PC-9 (cell line): ENCODE data around the gene ASB12. TPM values are rescaled to one million over a fixed set of nuclear protein-coding genes. Genes with fewer than 3 reads are reported as not detected.

Experiments used
- BruUV-seq: library from RNA; stranded (reverse); fragments of 400-500 nt; replicated peaks from 2 replicates; lab custom pipeline; 2021; lab: Mats Ljungman, UMichigan
- CTCF ChIA-PET: fragments of 300-600 bp; sonication (Branson Sonifier 250); formaldehyde crosslinking; loops from one replicate; lab custom pipeline; 2022; ENCODE audit warnings: antibody characterized with exemption; lab: Charles Lee
- POLR2A ChIA-PET: fragments of 300-600 bp; sonication (Branson Sonifier 250); formaldehyde crosslinking; loops from one replicate; lab custom pipeline; 2022; ENCODE audit warnings: antibody characterized with exemption; ENCODE audit not compliant: unreplicated experiment; lab: Charles Lee
- DNase-seq, 2 experiments: peaks; one replicate each; pipeline versions ENCODE4 v3.0.0 to v3.0.0-alpha.2; 2015 to 2022; ENCODE audit warnings: mixed read lengths in 1 of 2
- H2AFZ ChIP-seq: fragments of 200-600 bp; sonication (generic); 2 replicates; pipeline ENCODE4 v1.8.1; 2017; ENCODE audit warnings: antibody characterized with exemption
- H3F3A ChIP-seq: fragments of 200-600 bp; sonication (generic); 2 replicates; pipeline ENCODE4 v1.8.1; 2017; ENCODE audit warnings: antibody characterized with exemption, mild to moderate bottlenecking, low read depth; ENCODE audit not compliant: insufficient read depth
- H3K27ac ChIP-seq: fragments of 200-600 bp; sonication (generic); 2 replicates; pipeline ENCODE4 v1.6.1; 2016; ENCODE audit warnings: mixed run types
- H3K27me3 ChIP-seq: fragments of 200-600 bp; sonication (generic); 2 replicates; pipeline ENCODE4 v1.6.1; 2016; ENCODE audit warnings: low read depth, mixed run types; ENCODE audit not compliant: insufficient read depth
- H3K36me3 ChIP-seq: fragments of 200-600 bp; sonication (generic); 2 replicates; pipeline ENCODE4 v1.6.1; 2016; ENCODE audit warnings: low read depth, mixed run types
- H3K4me1 ChIP-seq: fragments of 200-600 bp; sonication (generic); replicated peaks from 2 replicates; pipeline ENCODE4 v1.6.1; 2016; ENCODE audit warnings: mixed run types; ENCODE audit not compliant: insufficient read depth
- H3K4me2 ChIP-seq: fragments of 200-600 bp; sonication (generic); 2 replicates; pipeline ENCODE4 v1.6.1; 2017; ENCODE audit warnings: mixed run types
- H3K4me3 ChIP-seq: fragments of 200-600 bp; sonication (generic); 2 replicates; pipeline ENCODE4 v1.6.1; 2016; ENCODE audit warnings: mixed run types
- H3K79me2 ChIP-seq: fragments of 200-600 bp; sonication (generic); 2 replicates; pipeline ENCODE4 v1.6.1; 2017; ENCODE audit warnings: low read depth, mixed run types
- H3K9me2 ChIP-seq: fragments of 200-600 bp; sonication (generic); 2 replicates; pipeline ENCODE4 v1.8.1; 2017; ENCODE audit warnings: mild to moderate bottlenecking; ENCODE audit not compliant: insufficient read depth
- H3K9me3 ChIP-seq: fragments of 200-600 bp; sonication (generic); 2 replicates; pipeline ENCODE4 v1.8.1; 2016; ENCODE audit warnings: low read depth; ENCODE audit not compliant: insufficient read depth
- H4K20me1 ChIP-seq: fragments of 200-600 bp; sonication (generic); 2 replicates; pipeline ENCODE4 v1.8.1; 2017; ENCODE audit not compliant: insufficient read depth
- EZH2 ChIP-seq: fragments of 200-600 bp; sonication (generic); IDR thresholded peaks from 2 replicates; pipeline ENCODE4 v1.8.0; 2017; ENCODE audit warnings: antibody characterized with exemption, low read depth
- intact Hi-C: fragments of 100-400 bp; cut with micrococcal nuclease; formaldehyde crosslinking; loops from one replicate; pipeline ENCODE4 v1.10.0; 2022; ENCODE audit not compliant: unreplicated experiment
- total RNA-seq: library from RNA; stranded (reverse); gene quantifications from 2 replicates; pipeline ENCODE4 v1.2.3, GENCODE V29; 2021
- TF ChIP-seq, protein P1 (sequence below): fragments of 200-600 bp; sonication (generic); conservative IDR thresholded peaks from 2 replicates; pipeline ENCODE4 v1.6.1; 2017; ENCODE audit warnings: mixed run types, antibody characterized with exemption, mild to moderate bottlenecking, moderate library complexity

The ASB12 gene
- total RNA-seq, 1 experiment from 2014 or later, result not detected

DNA sequence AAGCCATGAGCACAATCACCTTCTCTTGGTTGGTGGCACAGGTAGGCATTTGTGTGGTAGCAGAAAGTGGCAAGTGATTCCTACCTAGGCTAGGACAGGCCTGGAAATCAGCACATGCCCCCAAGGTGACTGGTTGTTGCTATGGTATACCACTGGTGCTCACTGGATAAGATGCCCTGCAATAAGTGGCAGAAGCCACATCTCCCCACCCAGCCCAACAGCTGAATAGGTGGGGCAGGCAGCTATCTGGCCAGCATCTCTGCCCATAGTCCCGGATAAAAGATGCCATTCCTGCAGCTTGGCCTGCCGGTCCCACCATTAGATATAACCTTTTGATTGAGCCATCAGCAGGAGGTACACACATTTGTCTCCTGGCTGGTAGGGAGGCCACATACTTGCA is 46.0 kb downstream of the ASB12 start:
- intact Hi-C loops, result no loop called here
- Histone ChIP-seq H3K79me2 (no peaks in the 10 kb centered on the region), H3K9me3 (no peaks in the 10 kb centered on the region), H4K20me1 (no peaks in the 10 kb centered on the region), H3K9me2 (no peaks in the 10 kb centered on the region), H3F3A (no peaks in the 10 kb centered on the region), H3K4me2 (no peak overlapping the region), H3K27me3 (no peaks in the 10 kb centered on the region), H3K36me3 (no peaks in the 10 kb centered on the region), H3K4me1 (no peaks in the 10 kb centered on the region), H3K27ac (no peak overlapping the region), H3K4me3 (no peak overlapping the region), H2AFZ (no peak overlapping the region)
- DNase-seq, result no peak
- POLR2A ChIA-PET, result no interaction called here
- CTCF ChIA-PET, result no interaction called here
- no peak for TF ChIP-seq EZH2
- TF ChIP-seq, protein P1, sequence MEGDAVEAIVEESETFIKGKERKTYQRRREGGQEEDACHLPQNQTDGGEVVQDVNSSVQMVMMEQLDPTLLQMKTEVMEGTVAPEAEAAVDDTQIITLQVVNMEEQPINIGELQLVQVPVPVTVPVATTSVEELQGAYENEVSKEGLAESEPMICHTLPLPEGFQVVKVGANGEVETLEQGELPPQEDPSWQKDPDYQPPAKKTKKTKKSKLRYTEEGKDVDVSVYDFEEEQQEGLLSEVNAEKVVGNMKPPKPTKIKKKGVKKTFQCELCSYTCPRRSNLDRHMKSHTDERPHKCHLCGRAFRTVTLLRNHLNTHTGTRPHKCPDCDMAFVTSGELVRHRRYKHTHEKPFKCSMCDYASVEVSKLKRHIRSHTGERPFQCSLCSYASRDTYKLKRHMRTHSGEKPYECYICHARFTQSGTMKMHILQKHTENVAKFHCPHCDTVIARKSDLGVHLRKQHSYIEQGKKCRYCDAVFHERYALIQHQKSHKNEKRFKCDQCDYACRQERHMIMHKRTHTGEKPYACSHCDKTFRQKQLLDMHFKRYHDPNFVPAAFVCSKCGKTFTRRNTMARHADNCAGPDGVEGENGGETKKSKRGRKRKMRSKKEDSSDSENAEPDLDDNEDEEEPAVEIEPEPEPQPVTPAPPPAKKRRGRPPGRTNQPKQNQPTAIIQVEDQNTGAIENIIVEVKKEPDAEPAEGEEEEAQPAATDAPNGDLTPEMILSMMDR, result no peak
- BruUV-seq, result no TSS peak

DNA sequence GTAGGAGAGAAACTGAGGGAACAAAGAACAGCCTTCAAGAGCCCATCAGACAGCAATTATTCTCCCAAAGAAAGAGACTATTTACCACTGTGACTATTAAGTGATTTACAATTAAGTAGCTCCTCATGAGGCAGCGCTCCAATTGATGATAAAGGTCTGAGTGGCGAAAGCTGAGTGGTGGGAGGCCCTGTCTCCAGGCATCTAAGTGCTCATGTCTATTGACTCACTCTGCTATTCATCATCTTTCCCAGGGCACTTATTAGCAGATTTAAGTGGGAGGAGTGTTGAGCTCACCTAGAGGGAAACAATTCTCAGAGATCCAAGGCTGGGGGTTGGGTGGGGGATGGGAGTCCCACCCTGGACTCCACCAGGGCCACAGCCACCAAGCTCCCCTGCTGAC is 48.2 kb downstream of the ASB12 start:
- Histone ChIP-seq H3K4me1 (no peaks in the 10 kb centered on the region), H3K27me3 (no peaks in the 10 kb centered on the region), H3F3A (no peaks in the 10 kb centered on the region), H3K36me3 (no peaks in the 10 kb centered on the region), H3K27ac (no peak overlapping the region), H3K9me3 (no peaks in the 10 kb centered on the region), H3K9me2 (no peaks in the 10 kb centered on the region), H4K20me1 (no peaks in the 10 kb centered on the region), H2AFZ (no peak overlapping the region), H3K4me3 (no peak overlapping the region), H3K79me2 (no peaks in the 10 kb centered on the region), H3K4me2 (no peak overlapping the region)
- ChIA-PET POLR2A (no interaction called here), CTCF (no interaction called here)
- no TSS peak for BruUV-seq
- no peak for TF ChIP-seq EZH2
- TF ChIP-seq, protein P1, result no peak
- intact Hi-C loops, result no loop called here
- no peak for DNase-seq

DNA sequence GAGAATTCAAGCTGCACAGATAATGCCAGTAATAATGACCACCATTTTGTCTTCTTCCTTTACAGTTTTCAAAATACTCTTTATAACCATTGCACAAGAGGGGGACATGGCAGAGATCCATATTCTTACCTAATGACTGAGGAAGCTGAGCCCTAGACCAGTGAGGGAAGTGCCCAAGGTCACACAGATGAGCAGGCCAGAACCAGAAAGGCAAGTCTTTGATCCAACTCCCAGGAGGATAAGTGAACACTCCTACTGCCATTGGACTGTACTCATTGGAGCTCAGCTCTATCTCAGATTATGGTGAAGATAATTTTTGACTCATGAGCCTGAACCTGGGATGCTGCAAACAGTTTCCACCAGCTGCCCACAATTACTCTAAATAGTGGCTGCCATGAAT is 53.5 kb downstream of the ASB12 start:
- ChIA-PET CTCF (no interaction called here), POLR2A (no interaction called here)
- no peaks in the 10 kb centered on the region for H3K9me3 ChIP-seq
- no peak for DNase-seq
- H3K27ac ChIP-seq, result no peak overlapping the region
- H3K4me1 ChIP-seq, result no peaks in the 10 kb centered on the region
- no peaks in the 10 kb centered on the region for H4K20me1 ChIP-seq
- H3K36me3 ChIP-seq, result no peaks in the 10 kb centered on the region
- intact Hi-C loops, result no loop called here
- H3K79me2 ChIP-seq, result no peaks in the 10 kb centered on the region
- H2AFZ ChIP-seq, result no peak overlapping the region
- no peaks in the 10 kb centered on the region for H3F3A ChIP-seq
- no peak overlapping the region for H3K4me2 ChIP-seq
- no peaks in the 10 kb centered on the region for H3K27me3 ChIP-seq
- no TSS peak for BruUV-seq
- no peaks in the 10 kb centered on the region for H3K9me2 ChIP-seq
- H3K4me3 ChIP-seq, result no peak overlapping the region
- TF ChIP-seq EZH2, result no peak
- TF ChIP-seq, protein P1, result no peak

Other genes starting within 250 kb of the ASB12 start
- gene AMER1, start 24.9 kb downstream of the ASB12 start, total RNA-seq, result 5.8 and 6.5 TPM in 2 replicates
- 0.58 and 1.9 TPM in 2 replicates for gene MTMR8, start 164.8 kb upstream of the ASB12 start, total RNA-seq